HG03520 (cell line): ENCODE results near the gene TPSG1.

Experiments used
- ATAC-seq: cut with Tn5 transposase; IDR thresholded peaks from one replicate; pipeline ENCODE4 v1.9.1; 2021; ENCODE audit warnings: mild to moderate bottlenecking, moderate library complexity; ENCODE audit not compliant: unreplicated experiment

Gene TPSG1

GRCh38 chr16:1181404-1182315 is 43.4 kb downstream of the TPSG1 start:
- ATAC-seq = no peak

GRCh38 chr16:1180549-1181403 is 44.3 kb downstream of the TPSG1 start:
- no peak for ATAC-seq

- ATAC-seq = no peak
These were observed 46.7 kb downstream of the TPSG1 start for GRCh38 chr16:1178295-1178910.

GRCh38 chr16:1177750-1178149 is 47.3 kb downstream of the TPSG1 start:
- no peak for ATAC-seq

- ATAC-seq = no peak
These were observed 48.0 kb downstream of the TPSG1 start for GRCh38 chr16:1177053-1177452.

GRCh38 chr16:1176280-1176897 is 48.7 kb downstream of the TPSG1 start:
- no peak for ATAC-seq

GRCh38 chr16:1175566-1176279 is 49.3 kb downstream of the TPSG1 start:
- ATAC-seq = no peak

- ATAC-seq = no peak
These were observed 50.4 kb downstream of the TPSG1 start for GRCh38 chr16:1174477-1175357.

- ATAC-seq = no peak
These were observed 51.1 kb downstream of the TPSG1 start for GRCh38 chr16:1173788-1174451.

GRCh38 chr16:1172651-1173050 is 52.4 kb downstream of the TPSG1 start:
- no peak for ATAC-seq

- no peak for ATAC-seq
These were observed 53.1 kb downstream of the TPSG1 start for GRCh38 chr16:1171854-1172428.
